Parathyroid adenoma (tissue), 2 donors: ENCODE measurements around the gene SCFD2.
"Not testable (repeated sequence)": the region's sequence is repeated elsewhere in the genome, so short reads cannot be mapped to it uniquely, and the experiment has no call there.

ENCODE experiments used
- H2AFZ ChIP-seq: fragments of 300-600 bp; sonication (generic); one replicate; pipeline ENCODE4 v1.7.0; 2017; ENCODE audit warnings: antibody characterized with exemption, mild to moderate bottlenecking
- H3K27ac ChIP-seq: fragments of 300-600 bp; sonication (generic); one replicate; pipeline ENCODE4 v1.7.0; 2017
- H3K27me3 ChIP-seq: fragments of 300-600 bp; sonication (generic); one replicate; pipeline ENCODE4 v1.7.0; 2017; ENCODE audit warnings: low read length; ENCODE audit not compliant: control insufficient read depth, insufficient read depth
- H3K36me3 ChIP-seq: fragments of 300-600 bp; sonication (generic); one replicate; pipeline ENCODE4 v1.7.0; 2017; ENCODE audit warnings: low read length; ENCODE audit not compliant: control insufficient read depth, insufficient read depth
- H3K4me1 ChIP-seq: fragments of 300-600 bp; sonication (generic); one replicate; pipeline ENCODE4 v1.7.0; 2017; ENCODE audit warnings: control low read depth
- H3K4me2 ChIP-seq: fragments of 300-600 bp; sonication (generic); one replicate; pipeline ENCODE4 v1.7.0; 2017; ENCODE audit warnings: low read length
- H3K4me3 ChIP-seq: fragments of 300-600 bp; sonication (generic); one replicate; pipeline ENCODE4 v1.7.0; 2017; ENCODE audit warnings: low read depth, low read length
- H3K79me2 ChIP-seq: fragments of 300-600 bp; sonication (generic); one replicate; pipeline ENCODE4 v1.7.0; 2017; ENCODE audit warnings: control low read depth
- H3K9ac ChIP-seq: fragments of 300-600 bp; sonication (generic); one replicate; pipeline ENCODE4 v1.7.0; 2017; ENCODE audit warnings: mild to moderate bottlenecking
- H3K9me3 ChIP-seq: fragments of 300-600 bp; sonication (generic); one replicate; pipeline ENCODE4 v1.7.0; 2017; ENCODE audit warnings: low read length; ENCODE audit not compliant: control insufficient read depth
- TF ChIP-seq, protein P1 (sequence below): fragments of 300-600 bp; sonication (generic); IDR thresholded peaks from one replicate; pipeline ENCODE4 v1.7.0; 2017; ENCODE audit warnings: antibody characterized with exemption, mild to moderate bottlenecking
- donor health status: primary hyperparathyroidism.

SCFD2 gene

DNA sequence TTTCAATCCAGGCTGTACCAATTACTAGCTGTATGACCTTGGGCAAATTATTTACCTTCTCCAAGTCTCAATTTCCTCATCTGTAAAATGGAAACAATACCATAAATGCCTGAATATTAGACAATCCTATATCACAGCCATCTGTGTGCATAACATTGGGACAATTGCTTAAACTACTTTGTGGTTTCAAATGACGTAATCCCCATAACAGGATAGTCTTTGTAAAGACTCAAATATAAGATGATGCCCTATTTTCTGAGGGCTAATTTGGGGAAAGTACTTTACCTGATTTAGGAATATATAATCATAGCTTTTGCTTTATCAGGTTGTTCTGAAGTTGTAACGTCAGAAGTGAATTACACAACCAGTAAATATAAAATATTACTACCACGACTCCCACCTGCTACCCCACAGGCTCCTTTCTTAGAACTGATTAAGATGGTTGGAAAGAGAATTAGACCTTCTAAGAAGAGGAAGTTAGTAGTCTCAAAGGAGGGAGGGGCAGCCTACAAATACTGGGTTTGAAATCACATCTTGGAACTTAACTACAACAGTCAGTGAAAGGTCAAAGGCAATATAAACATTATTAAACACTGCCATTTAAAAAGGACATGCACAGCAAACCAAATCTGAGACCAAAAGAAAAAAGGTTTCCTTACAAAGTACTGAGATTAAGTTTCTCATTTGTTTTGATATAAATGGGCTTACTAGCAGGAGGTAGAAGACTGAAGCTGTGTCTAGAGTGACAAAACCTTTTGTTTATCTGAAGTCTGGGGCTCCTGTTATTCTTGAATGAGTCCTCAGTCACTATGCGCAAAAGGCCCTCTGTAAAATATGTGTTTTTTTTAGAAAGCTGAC, 215.0 kb downstream of the SCFD2 start:
- H3K4me3 ChIP-seq = no peak overlapping the region
- no peaks in the 10 kb centered on the region for H3K36me3 ChIP-seq
- no peak overlapping the region for H3K4me2 ChIP-seq
- no peak overlapping the region for H3K27ac ChIP-seq
- H3K4me1 ChIP-seq = no peaks in the 10 kb centered on the region
- TF ChIP-seq, protein P1, sequence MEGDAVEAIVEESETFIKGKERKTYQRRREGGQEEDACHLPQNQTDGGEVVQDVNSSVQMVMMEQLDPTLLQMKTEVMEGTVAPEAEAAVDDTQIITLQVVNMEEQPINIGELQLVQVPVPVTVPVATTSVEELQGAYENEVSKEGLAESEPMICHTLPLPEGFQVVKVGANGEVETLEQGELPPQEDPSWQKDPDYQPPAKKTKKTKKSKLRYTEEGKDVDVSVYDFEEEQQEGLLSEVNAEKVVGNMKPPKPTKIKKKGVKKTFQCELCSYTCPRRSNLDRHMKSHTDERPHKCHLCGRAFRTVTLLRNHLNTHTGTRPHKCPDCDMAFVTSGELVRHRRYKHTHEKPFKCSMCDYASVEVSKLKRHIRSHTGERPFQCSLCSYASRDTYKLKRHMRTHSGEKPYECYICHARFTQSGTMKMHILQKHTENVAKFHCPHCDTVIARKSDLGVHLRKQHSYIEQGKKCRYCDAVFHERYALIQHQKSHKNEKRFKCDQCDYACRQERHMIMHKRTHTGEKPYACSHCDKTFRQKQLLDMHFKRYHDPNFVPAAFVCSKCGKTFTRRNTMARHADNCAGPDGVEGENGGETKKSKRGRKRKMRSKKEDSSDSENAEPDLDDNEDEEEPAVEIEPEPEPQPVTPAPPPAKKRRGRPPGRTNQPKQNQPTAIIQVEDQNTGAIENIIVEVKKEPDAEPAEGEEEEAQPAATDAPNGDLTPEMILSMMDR = no peak
- H3K9me3 ChIP-seq = no peaks in the 10 kb centered on the region
- no peak overlapping the region for H3K9ac ChIP-seq
- H2AFZ ChIP-seq = no peak overlapping the region
- no peaks in the 10 kb centered on the region for H3K79me2 ChIP-seq
- H3K27me3 ChIP-seq = no peaks in the 10 kb centered on the region

GRCh38 chr4:53147711-53148110, 218.2 kb downstream of the SCFD2 start:
- Histone ChIP-seq H3K4me2 (no peak overlapping the region), H3K9ac (no peak overlapping the region), H3K79me2 (no peaks in the 10 kb centered on the region), H3K9me3 (no peaks in the 10 kb centered on the region), H3K27ac (no peak overlapping the region), H3K4me3 (no peak overlapping the region), H2AFZ (no peak overlapping the region), H3K27me3 (no peaks in the 10 kb centered on the region), H3K4me1 (no peaks in the 10 kb centered on the region), H3K36me3 (no peaks in the 10 kb centered on the region)
- TF ChIP-seq, protein P1 = no peak

GRCh38 chr4:53147197-53147596, 218.7 kb downstream of the SCFD2 start:
- Histone ChIP-seq H3K36me3 (no peaks in the 10 kb centered on the region), H3K9me3 (no peaks in the 10 kb centered on the region), H3K27ac (no peak overlapping the region), H3K27me3 (no peaks in the 10 kb centered on the region), H3K4me3 (no peak overlapping the region), H2AFZ (no peak overlapping the region), H3K9ac (no peak overlapping the region), H3K4me1 (no peaks in the 10 kb centered on the region), H3K79me2 (no peaks in the 10 kb centered on the region), H3K4me2 (no peak overlapping the region)
- TF ChIP-seq, protein P1 = no peak

GRCh38 chr4:53141308-53141707, 224.6 kb downstream of the SCFD2 start:
- H3K27me3 ChIP-seq = no peaks in the 10 kb centered on the region
- no peak overlapping the region for H3K27ac ChIP-seq
- no peak overlapping the region for H3K4me3 ChIP-seq
- H3K4me1 ChIP-seq = no peaks in the 10 kb centered on the region
- no peak overlapping the region for H3K4me2 ChIP-seq
- no peak overlapping the region for H3K9ac ChIP-seq
- no peaks in the 10 kb centered on the region for H3K9me3 ChIP-seq
- TF ChIP-seq, protein P1 = no peak
- H2AFZ ChIP-seq = no peak overlapping the region
- H3K36me3 ChIP-seq = no peaks in the 10 kb centered on the region
- no peaks in the 10 kb centered on the region for H3K79me2 ChIP-seq

DNA sequence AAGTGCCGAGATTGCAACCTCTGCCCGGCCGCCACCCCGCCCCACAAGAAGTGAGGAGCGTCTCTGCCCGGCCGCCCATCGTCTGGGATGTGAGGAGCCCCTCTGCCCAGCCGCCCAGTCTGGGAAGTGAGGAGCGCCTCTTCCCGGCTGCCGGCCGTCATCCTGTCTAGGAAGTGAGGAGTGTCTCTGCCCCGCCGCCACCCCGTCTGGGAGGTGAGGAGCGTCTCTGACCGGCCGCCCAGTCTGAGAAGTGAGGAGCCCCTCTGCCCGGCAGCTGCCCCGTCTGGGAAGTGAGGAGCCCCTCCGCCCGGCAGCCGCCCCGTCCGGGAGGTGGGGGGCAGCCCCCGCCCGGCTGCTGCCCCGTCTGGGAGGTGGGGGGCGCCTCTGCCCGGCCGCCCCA, 226.6 kb downstream of the SCFD2 start:
- not testable (repeated sequence) for H3K9ac ChIP-seq, H2AFZ ChIP-seq, H3K27ac ChIP-seq, H3K4me2 ChIP-seq, H3K36me3 ChIP-seq, H3K27me3 ChIP-seq, H3K79me2 ChIP-seq, H3K4me1 ChIP-seq, H3K4me3 ChIP-seq, H3K9me3 ChIP-seq
